GM12878 (cell line): ENCODE measurements around the gene SLC7A1.
"Not testable (repeated sequence)": the region's sequence is repeated elsewhere in the genome, so short reads cannot be mapped to it uniquely, and the experiment has no call there.

Experiments
- FOS ChIP-seq: IDR thresholded peaks from 3 replicates; pipeline ENCODE4 v1.6.1; 2011; ENCODE audit warnings: borderline replicate concordance; ENCODE audit not compliant: insufficient read length; ENCODE audit errors: extremely low read depth
- GABPA ChIP-seq: IDR thresholded peaks from 2 replicates; pipeline ENCODE4 v1.6.1; 2014; ENCODE audit warnings: antibody characterized with exemption, low read depth, mild to moderate bottlenecking, inconsistent platforms
- NRF1 ChIP-seq: conservative IDR thresholded peaks from 2 replicates; pipeline ENCODE4 v1.6.1; 2011; ENCODE audit warnings: mild to moderate bottlenecking, low read depth, low read length, improper control_type of control experiment
- SIN3A ChIP-seq: IDR thresholded peaks from 2 replicates; pipeline ENCODE4 v1.6.1; 2012; ENCODE audit warnings: low read depth, low read length, improper control_type of control experiment
- YY1 ChIP-seq: IDR thresholded peaks from 2 replicates; pipeline ENCODE4 v1.6.1; 2011; ENCODE audit warnings: low read depth, mild to moderate bottlenecking, low read length
- TF ChIP-seq, protein P1 (sequence below), 3 experiments: IDR thresholded peaks in 2 of 3; conservative IDR thresholded peaks in 1 of 3; 2 replicates each; pipeline ENCODE4 v1.5.1; 2011; ENCODE audit warnings: low read depth in 3 of 3, low read length in 3 of 3, mild to moderate bottlenecking in 3 of 3, control low read depth in 2 of 3, moderate library complexity in 2 of 3, inconsistent platforms in 1 of 3, mixed read lengths in 1 of 3; ENCODE audit not compliant: control insufficient read depth in 2 of 3, insufficient read depth in 1 of 3; ENCODE audit errors: extremely low read depth in 1 of 3

DNA sequence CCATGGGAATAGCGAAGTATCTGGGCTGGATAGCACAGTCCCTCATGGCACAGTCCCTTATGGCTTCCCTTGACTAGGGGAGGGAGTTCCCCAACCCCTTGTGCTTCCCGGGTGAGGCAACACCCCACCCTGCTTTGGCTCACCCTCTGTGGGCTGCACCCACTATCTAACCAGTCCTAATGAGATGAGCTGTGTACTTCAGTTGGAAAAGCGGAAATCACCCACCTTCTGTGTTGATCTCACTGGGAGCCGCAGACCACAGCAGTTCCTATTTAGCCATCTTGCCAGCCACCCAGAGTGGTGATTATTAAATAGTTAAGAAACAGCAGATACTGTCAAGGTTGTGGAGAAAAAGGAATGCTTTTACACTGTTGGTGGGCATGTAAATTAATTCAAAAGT, 41.3 kb upstream of the SLC7A1 start:
- not testable (repeated sequence) for TF ChIP-seq NRF1, SIN3A, FOS, YY1, GABPA
- TF ChIP-seq, protein P1, sequence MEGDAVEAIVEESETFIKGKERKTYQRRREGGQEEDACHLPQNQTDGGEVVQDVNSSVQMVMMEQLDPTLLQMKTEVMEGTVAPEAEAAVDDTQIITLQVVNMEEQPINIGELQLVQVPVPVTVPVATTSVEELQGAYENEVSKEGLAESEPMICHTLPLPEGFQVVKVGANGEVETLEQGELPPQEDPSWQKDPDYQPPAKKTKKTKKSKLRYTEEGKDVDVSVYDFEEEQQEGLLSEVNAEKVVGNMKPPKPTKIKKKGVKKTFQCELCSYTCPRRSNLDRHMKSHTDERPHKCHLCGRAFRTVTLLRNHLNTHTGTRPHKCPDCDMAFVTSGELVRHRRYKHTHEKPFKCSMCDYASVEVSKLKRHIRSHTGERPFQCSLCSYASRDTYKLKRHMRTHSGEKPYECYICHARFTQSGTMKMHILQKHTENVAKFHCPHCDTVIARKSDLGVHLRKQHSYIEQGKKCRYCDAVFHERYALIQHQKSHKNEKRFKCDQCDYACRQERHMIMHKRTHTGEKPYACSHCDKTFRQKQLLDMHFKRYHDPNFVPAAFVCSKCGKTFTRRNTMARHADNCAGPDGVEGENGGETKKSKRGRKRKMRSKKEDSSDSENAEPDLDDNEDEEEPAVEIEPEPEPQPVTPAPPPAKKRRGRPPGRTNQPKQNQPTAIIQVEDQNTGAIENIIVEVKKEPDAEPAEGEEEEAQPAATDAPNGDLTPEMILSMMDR (IDR thresholded peaks at IDR 0.05 in 2 of 3, conservative IDR thresholded peaks at IDR 0.05 in 1 of 3; ENCODE audit: control insufficient read depth in 2 of 3, extremely low read depth in 1 of 3, insufficient read depth in 1 of 3, low read depth in 3 of 3, low read length in 3 of 3), result not testable (repeated sequence)
